Loucy (cell line): ENCODE results near the gene CEBPZOS.

ENCODE experiments used
- H2AFZ ChIP-seq: fragments of 200-600 bp; sonication (generic); 2 replicates; pipeline ENCODE4 v1.6.0; 2016; ENCODE audit warnings: antibody characterized with exemption, mild to moderate bottlenecking, low read length, moderate library complexity
- H3F3A ChIP-seq: fragments of 200-600 bp; 2 replicates; pipeline ENCODE4 v1.6.0; 2016; ENCODE audit warnings: antibody characterized with exemption, low read depth, mild to moderate bottlenecking
- H3K27me3 ChIP-seq: fragments of 200-600 bp; sonication (generic); 2 replicates; pipeline ENCODE4 v1.6.1; 2014; ENCODE audit warnings: low read length, mild to moderate bottlenecking; ENCODE audit not compliant: insufficient read depth, poor library complexity, severe bottlenecking
- H3K36me3 ChIP-seq: fragments of 200-600 bp; sonication (generic); 2 replicates; pipeline ENCODE4 v1.6.1; 2016; ENCODE audit warnings: low read length; ENCODE audit not compliant: insufficient read depth
- H3K4me1 ChIP-seq: fragments of 200-600 bp; sonication (generic); 2 replicates; pipeline ENCODE4 v1.5.1; 2014; ENCODE audit warnings: low read length, mild to moderate bottlenecking; ENCODE audit not compliant: insufficient read depth, poor library complexity, severe bottlenecking
- H3K4me2 ChIP-seq: fragments of 200-600 bp; sonication (generic); 2 replicates; pipeline ENCODE4 v1.6.0; 2014; ENCODE audit warnings: antibody characterized with exemption, low read length, low read depth, mild to moderate bottlenecking; ENCODE audit not compliant: poor library complexity, severe bottlenecking
- H3K4me3 ChIP-seq: fragments of 200-600 bp; sonication (generic); 2 replicates; pipeline ENCODE4 v1.5.1; 2014; ENCODE audit warnings: low read length, mild to moderate bottlenecking, mixed read lengths; ENCODE audit not compliant: poor library complexity, severe bottlenecking
- H3K79me2 ChIP-seq: fragments of 200-600 bp; sonication (generic); 2 replicates; pipeline ENCODE4 v1.6.1; 2014; ENCODE audit warnings: low read length; ENCODE audit not compliant: insufficient read depth
- H3K9ac ChIP-seq: fragments of 200-600 bp; sonication (generic); 2 replicates; pipeline ENCODE4 v1.6.0; 2014; ENCODE audit warnings: mild to moderate bottlenecking, low read depth, low read length, moderate library complexity; ENCODE audit not compliant: poor library complexity, severe bottlenecking
- H3K9me2 ChIP-seq: fragments of 200-600 bp; sonication (generic); replicated peaks from 2 replicates; pipeline ENCODE4 v1.6.1; 2016; ENCODE audit warnings: low read depth, low read length, mixed read lengths
- H3K9me3 ChIP-seq: fragments of 200-600 bp; sonication (generic); 2 replicates; pipeline ENCODE4 v1.6.1; 2014; ENCODE audit warnings: mild to moderate bottlenecking, antibody characterized with exemption, low read length, low read depth; ENCODE audit not compliant: insufficient read depth
- H4K20me1 ChIP-seq: fragments of 200-600 bp; sonication (generic); 2 replicates; pipeline ENCODE4 v1.6.0; 2014; ENCODE audit warnings: antibody characterized with exemption, low read length, mild to moderate bottlenecking; ENCODE audit not compliant: insufficient read depth, poor library complexity, severe bottlenecking
- CTCF ChIP-seq: fragments of 200-600 bp; sonication (generic); conservative IDR thresholded peaks from 2 replicates; pipeline ENCODE4 v1.5.1; 2014; ENCODE audit warnings: mild to moderate bottlenecking, antibody characterized with exemption, low read length
- EZH2phosphoT487 ChIP-seq: fragments of 200-600 bp; IDR thresholded peaks from 2 replicates; pipeline ENCODE4 v1.6.1; 2018; ENCODE audit warnings: antibody characterized with exemption, mild to moderate bottlenecking, moderate library complexity, borderline replicate concordance

Gene CEBPZOS

DNA sequence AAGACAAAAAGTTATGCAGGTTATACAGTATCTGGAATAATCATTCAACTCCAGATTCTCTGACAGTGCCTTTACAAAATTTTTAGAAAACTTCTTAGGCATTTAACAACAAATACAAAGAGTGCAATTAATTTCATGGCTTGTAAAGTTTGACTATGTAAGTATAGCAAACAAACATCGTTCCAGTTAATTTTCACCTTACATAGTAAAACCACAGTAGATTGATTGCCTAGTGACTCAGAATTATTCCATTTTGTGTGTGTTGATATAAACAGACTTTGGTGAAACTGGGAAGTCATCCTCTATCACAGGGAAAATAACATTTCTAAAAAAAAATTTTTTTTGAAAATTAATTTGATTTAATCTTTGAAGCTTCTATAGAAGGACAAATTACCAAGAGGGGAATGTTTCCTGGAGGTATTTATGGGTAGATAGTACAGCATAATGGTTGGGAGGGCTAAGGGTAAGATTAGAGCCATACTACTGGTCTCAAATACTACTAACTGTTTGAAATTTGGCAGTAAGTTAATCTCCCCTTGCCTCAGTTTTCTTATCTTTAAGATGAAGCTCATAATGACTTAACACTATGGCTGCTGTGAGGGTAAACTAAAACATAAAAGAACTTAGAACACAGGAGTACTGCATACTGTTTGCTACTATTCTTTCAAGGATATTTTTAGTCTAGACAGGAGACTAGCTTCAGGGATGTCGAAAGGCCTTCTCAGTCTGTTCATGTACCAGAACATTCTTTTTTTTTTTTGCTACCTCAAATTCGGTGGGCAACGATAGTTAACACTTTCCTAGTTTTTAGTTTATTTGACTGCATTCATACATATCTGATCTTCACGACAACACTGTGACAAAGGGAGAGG is 54.8 kb downstream of the CEBPZOS start:
- H3K27me3 ChIP-seq, result no peaks in the 10 kb centered on the region
- no peaks in the 10 kb centered on the region for H3K4me1 ChIP-seq
- H2AFZ ChIP-seq, result no peak overlapping the region
- H3K9ac ChIP-seq, result no peak overlapping the region
- no peaks in the 10 kb centered on the region for H3K9me2 ChIP-seq
- no peak overlapping the region for H3K4me2 ChIP-seq
- no peaks in the 10 kb centered on the region for H3K79me2 ChIP-seq
- no peaks in the 10 kb centered on the region for H3K9me3 ChIP-seq
- H3K4me3 ChIP-seq, result no peak overlapping the region
- H3K36me3 ChIP-seq, result peaks cover 91% of the 10 kb centered on the region
- H3F3A ChIP-seq, result no peaks in the 10 kb centered on the region
- TF ChIP-seq EZH2phosphoT487, result no peak
- TF ChIP-seq CTCF, result no peak
- no peaks in the 10 kb centered on the region for H4K20me1 ChIP-seq
